GM20000 (cell line): Measurements from ENCODE around the gene APOBEC3F.

Source experiments
- DNase-seq: peaks from one replicate; pipeline ENCODE4 v3.0.0; 2012; ENCODE audit warnings: low spot score
- CTCF ChIP-seq: IDR thresholded peaks from 2 replicates; pipeline ENCODE4 v1.5.1; 2012; ENCODE audit warnings: mild to moderate bottlenecking, control low read depth; ENCODE audit errors: extremely low read depth, missing control alignments

Gene APOBEC3F

GRCh38 chr22:39080052-39080762 is 39.5 kb downstream of the APOBEC3F start:
- no peak for DNase-seq
- TF ChIP-seq CTCF = no peak

- DNase-seq = no peak
- no peak for TF ChIP-seq CTCF
Observed at GRCh38 chr22:39081016-39081415, 40.4 kb downstream of the APOBEC3F start.

- TF ChIP-seq CTCF = no peak
- no peak for DNase-seq
Observed at GRCh38 chr22:39081598-39081997, 40.9 kb downstream of the APOBEC3F start.

- no peak for DNase-seq
- TF ChIP-seq CTCF = no peak
Observed at GRCh38 chr22:39083212-39084165, 42.8 kb downstream of the APOBEC3F start.

- TF ChIP-seq CTCF = no peak
- DNase-seq = no peak
Observed at GRCh38 chr22:39084666-39085065, 44.0 kb downstream of the APOBEC3F start.

- no peak for DNase-seq
- no peak for TF ChIP-seq CTCF
Observed at GRCh38 chr22:39087098-39087497, 46.4 kb downstream of the APOBEC3F start.
